Loucy (cell line): ENCODE results near the gene ZYG11A.

Source experiments
- H2AFZ ChIP-seq: fragments of 200-600 bp; sonication (generic); 2 replicates; pipeline ENCODE4 v1.6.0; 2016; ENCODE audit warnings: antibody characterized with exemption, mild to moderate bottlenecking, low read length, moderate library complexity
- H3F3A ChIP-seq: fragments of 200-600 bp; 2 replicates; pipeline ENCODE4 v1.6.0; 2016; ENCODE audit warnings: antibody characterized with exemption, low read depth, mild to moderate bottlenecking
- H3K27me3 ChIP-seq: fragments of 200-600 bp; sonication (generic); 2 replicates; pipeline ENCODE4 v1.6.1; 2014; ENCODE audit warnings: low read length, mild to moderate bottlenecking; ENCODE audit not compliant: insufficient read depth, poor library complexity, severe bottlenecking
- H3K36me3 ChIP-seq: fragments of 200-600 bp; sonication (generic); 2 replicates; pipeline ENCODE4 v1.6.1; 2016; ENCODE audit warnings: low read length; ENCODE audit not compliant: insufficient read depth
- H3K4me1 ChIP-seq: fragments of 200-600 bp; sonication (generic); 2 replicates; pipeline ENCODE4 v1.5.1; 2014; ENCODE audit warnings: low read length, mild to moderate bottlenecking; ENCODE audit not compliant: insufficient read depth, poor library complexity, severe bottlenecking
- H3K4me2 ChIP-seq: fragments of 200-600 bp; sonication (generic); 2 replicates; pipeline ENCODE4 v1.6.0; 2014; ENCODE audit warnings: antibody characterized with exemption, low read length, low read depth, mild to moderate bottlenecking; ENCODE audit not compliant: poor library complexity, severe bottlenecking
- H3K4me3 ChIP-seq: fragments of 200-600 bp; sonication (generic); 2 replicates; pipeline ENCODE4 v1.5.1; 2014; ENCODE audit warnings: low read length, mild to moderate bottlenecking, mixed read lengths; ENCODE audit not compliant: poor library complexity, severe bottlenecking
- H3K79me2 ChIP-seq: fragments of 200-600 bp; sonication (generic); 2 replicates; pipeline ENCODE4 v1.6.1; 2014; ENCODE audit warnings: low read length; ENCODE audit not compliant: insufficient read depth
- H3K9ac ChIP-seq: fragments of 200-600 bp; sonication (generic); 2 replicates; pipeline ENCODE4 v1.6.0; 2014; ENCODE audit warnings: mild to moderate bottlenecking, low read depth, low read length, moderate library complexity; ENCODE audit not compliant: poor library complexity, severe bottlenecking
- H3K9me2 ChIP-seq: fragments of 200-600 bp; sonication (generic); replicated peaks from 2 replicates; pipeline ENCODE4 v1.6.1; 2016; ENCODE audit warnings: low read depth, low read length, mixed read lengths
- H3K9me3 ChIP-seq: fragments of 200-600 bp; sonication (generic); 2 replicates; pipeline ENCODE4 v1.6.1; 2014; ENCODE audit warnings: mild to moderate bottlenecking, antibody characterized with exemption, low read length, low read depth; ENCODE audit not compliant: insufficient read depth
- H4K20me1 ChIP-seq: fragments of 200-600 bp; sonication (generic); 2 replicates; pipeline ENCODE4 v1.6.0; 2014; ENCODE audit warnings: antibody characterized with exemption, low read length, mild to moderate bottlenecking; ENCODE audit not compliant: insufficient read depth, poor library complexity, severe bottlenecking
- EZH2phosphoT487 ChIP-seq: fragments of 200-600 bp; IDR thresholded peaks from 2 replicates; pipeline ENCODE4 v1.6.1; 2018; ENCODE audit warnings: antibody characterized with exemption, mild to moderate bottlenecking, moderate library complexity, borderline replicate concordance
- TF ChIP-seq, protein P1 (sequence below): fragments of 200-600 bp; sonication (generic); conservative IDR thresholded peaks from 2 replicates; pipeline ENCODE4 v1.5.1; 2014; ENCODE audit warnings: mild to moderate bottlenecking, antibody characterized with exemption, low read length

Gene ZYG11A

DNA sequence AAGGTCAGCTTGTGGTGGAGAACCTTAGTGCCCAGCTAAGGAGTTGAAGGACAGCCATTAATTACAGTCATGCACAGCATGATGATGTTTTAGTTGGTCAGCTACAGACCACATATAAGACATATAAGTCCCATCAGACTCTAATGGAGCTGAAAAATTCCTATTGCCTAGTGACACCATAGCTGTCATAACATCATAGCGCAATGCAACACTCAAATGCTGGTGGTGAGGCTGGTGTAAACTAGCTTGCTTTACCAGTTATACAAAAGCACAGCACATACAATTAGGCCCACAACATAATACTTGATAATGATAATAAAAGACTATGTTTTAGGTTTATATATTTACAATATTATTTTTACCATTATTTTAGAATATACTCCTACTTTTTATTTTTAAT, 75.0 kb downstream of the ZYG11A start:
- Histone ChIP-seq H3K9me2 (no peaks in the 10 kb centered on the region), H3F3A (no peaks in the 10 kb centered on the region), H3K27me3 (no peaks in the 10 kb centered on the region), H2AFZ (no peak overlapping the region), H3K36me3 (no peaks in the 10 kb centered on the region), H3K9me3 (no peaks in the 10 kb centered on the region), H4K20me1 (no peaks in the 10 kb centered on the region), H3K4me2 (no peak overlapping the region), H3K79me2 (no peaks in the 10 kb centered on the region), H3K4me1 (no peaks in the 10 kb centered on the region), H3K4me3 (no peak overlapping the region), H3K9ac (no peak overlapping the region)
- TF ChIP-seq, protein P1, sequence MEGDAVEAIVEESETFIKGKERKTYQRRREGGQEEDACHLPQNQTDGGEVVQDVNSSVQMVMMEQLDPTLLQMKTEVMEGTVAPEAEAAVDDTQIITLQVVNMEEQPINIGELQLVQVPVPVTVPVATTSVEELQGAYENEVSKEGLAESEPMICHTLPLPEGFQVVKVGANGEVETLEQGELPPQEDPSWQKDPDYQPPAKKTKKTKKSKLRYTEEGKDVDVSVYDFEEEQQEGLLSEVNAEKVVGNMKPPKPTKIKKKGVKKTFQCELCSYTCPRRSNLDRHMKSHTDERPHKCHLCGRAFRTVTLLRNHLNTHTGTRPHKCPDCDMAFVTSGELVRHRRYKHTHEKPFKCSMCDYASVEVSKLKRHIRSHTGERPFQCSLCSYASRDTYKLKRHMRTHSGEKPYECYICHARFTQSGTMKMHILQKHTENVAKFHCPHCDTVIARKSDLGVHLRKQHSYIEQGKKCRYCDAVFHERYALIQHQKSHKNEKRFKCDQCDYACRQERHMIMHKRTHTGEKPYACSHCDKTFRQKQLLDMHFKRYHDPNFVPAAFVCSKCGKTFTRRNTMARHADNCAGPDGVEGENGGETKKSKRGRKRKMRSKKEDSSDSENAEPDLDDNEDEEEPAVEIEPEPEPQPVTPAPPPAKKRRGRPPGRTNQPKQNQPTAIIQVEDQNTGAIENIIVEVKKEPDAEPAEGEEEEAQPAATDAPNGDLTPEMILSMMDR, result no peak
- TF ChIP-seq EZH2phosphoT487, result no peak

DNA sequence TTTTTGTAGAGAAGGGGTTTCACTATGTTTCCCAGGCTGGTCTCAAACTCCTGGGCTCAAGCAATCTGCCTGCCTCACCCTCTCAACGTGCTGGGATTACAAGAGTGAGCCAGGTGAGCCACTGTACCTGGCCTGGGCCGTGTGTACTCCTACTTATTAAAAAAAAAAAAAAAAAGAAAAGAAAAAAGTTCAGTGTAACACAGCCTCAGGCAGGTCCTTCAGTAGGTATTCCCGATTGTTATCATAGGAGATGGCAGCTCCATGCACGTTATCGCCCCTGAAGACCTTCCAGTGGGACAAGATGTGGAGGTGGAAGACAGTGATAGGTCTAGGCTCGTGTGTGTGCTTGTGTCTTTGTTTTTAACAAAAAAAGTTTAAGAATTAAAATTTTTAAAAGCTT, 75.6 kb downstream of the ZYG11A start:
- H4K20me1 ChIP-seq, result no peaks in the 10 kb centered on the region
- H3K4me2 ChIP-seq, result no peak overlapping the region
- H3K27me3 ChIP-seq, result no peaks in the 10 kb centered on the region
- TF ChIP-seq, protein P1, result no peak
- no peak for TF ChIP-seq EZH2phosphoT487
- no peak overlapping the region for H3K9ac ChIP-seq
- H2AFZ ChIP-seq, result no peak overlapping the region
- H3F3A ChIP-seq, result no peaks in the 10 kb centered on the region
- H3K4me1 ChIP-seq, result no peaks in the 10 kb centered on the region
- H3K79me2 ChIP-seq, result no peaks in the 10 kb centered on the region
- no peaks in the 10 kb centered on the region for H3K9me2 ChIP-seq
- no peaks in the 10 kb centered on the region for H3K36me3 ChIP-seq
- no peak overlapping the region for H3K4me3 ChIP-seq
- H3K9me3 ChIP-seq, result no peaks in the 10 kb centered on the region

DNA sequence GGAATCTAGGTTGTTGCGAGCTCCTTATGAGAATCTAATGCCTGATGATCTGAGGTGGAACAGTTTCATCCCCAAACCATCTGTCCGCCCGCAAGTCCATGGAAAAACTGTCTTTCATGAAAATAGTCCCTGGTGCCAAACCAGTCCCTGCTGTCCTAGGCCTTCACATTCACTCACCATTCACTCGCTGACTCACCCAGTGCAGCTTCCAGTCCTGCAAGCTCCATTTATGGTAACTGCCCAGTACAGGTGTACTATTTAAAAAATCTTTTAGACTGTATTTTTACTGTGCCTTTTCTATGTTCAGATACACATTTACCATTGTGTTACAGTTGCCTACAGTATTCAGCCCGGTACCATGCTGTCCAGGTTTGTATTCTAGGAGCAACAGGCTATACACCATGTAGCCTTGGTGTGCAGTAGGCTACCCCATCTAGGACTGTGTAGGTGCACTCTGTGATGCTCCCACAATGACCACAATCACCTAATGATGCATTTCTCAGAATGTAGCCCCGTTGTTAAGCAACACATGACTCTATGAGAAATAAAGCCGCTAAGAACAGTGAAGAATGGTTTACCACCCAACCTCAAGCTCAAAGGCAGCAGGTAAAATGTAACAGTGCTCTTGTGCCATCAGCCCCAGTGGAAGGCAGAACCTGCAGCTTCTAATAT, 76.6 kb downstream of the ZYG11A start:
- TF ChIP-seq, protein P1, result no peak
- no peak for TF ChIP-seq EZH2phosphoT487
- Histone ChIP-seq H3F3A (no peaks in the 10 kb centered on the region), H3K4me1 (no peaks in the 10 kb centered on the region), H3K9me3 (no peaks in the 10 kb centered on the region), H3K9ac (no peak overlapping the region), H3K4me3 (no peak overlapping the region), H3K79me2 (no peaks in the 10 kb centered on the region), H4K20me1 (no peaks in the 10 kb centered on the region), H3K27me3 (no peaks in the 10 kb centered on the region), H3K4me2 (no peak overlapping the region), H3K9me2 (no peaks in the 10 kb centered on the region), H3K36me3 (no peaks in the 10 kb centered on the region), H2AFZ (no peak overlapping the region)
